Ovary (tissue), 9 donors: ENCODE measurements around the gene PRR36. TPM values are rescaled to one million over a fixed set of nuclear protein-coding genes. Genes with fewer than 3 reads are reported as not detected.
A peak's percentile ranks its signal among the peaks of the same experiment; 100 is the strongest.

ENCODE experiments used
- DNase-seq, 5 donors: peaks; one replicate each; pipeline ENCODE4 v3.0.0-alpha.2; 2019 to 2020
- H3K27ac ChIP-seq, 2 donors: fragments of 200-600 bp; one replicate each; pipeline versions ENCODE4 v1.5.1 to v1.8.0; 2019 to 2022
- H3K27me3 ChIP-seq: fragments of 200-600 bp; one replicate; pipeline ENCODE4 v1.8.0; 2022
- H3K36me3 ChIP-seq: fragments of 200-600 bp; sonication (generic); one replicate; pipeline ENCODE4 v1.5.1; 2019
- H3K4me1 ChIP-seq: one replicate; pipeline ENCODE4 v1.8.1; 2013; ENCODE audit warnings: mild to moderate bottlenecking, moderate library complexity; ENCODE audit not compliant: insufficient read depth
- H3K4me3 ChIP-seq: fragments of 200-600 bp; sonication (generic); one replicate; pipeline ENCODE4 v1.5.1; 2017
- H3K9me3 ChIP-seq, 2 donors: fragments of 200-600 bp in 1 of 2; sonication (generic) in 1 of 2; one replicate each; pipeline versions ENCODE4 v1.5.1 to v1.8.1; 2013 to 2019; ENCODE audit warnings: mild to moderate bottlenecking in 1 of 2, moderate library complexity in 1 of 2
- CTCF ChIP-seq, 3 donors: fragments of 450-650 bp in 2 of 3; fragments of 200-600 bp in 1 of 3; IDR thresholded peaks; one replicate each; pipeline versions ENCODE4 v1.5.1 to v1.8.0; 2016 to 2022; ENCODE audit warnings: antibody characterized with exemption in 3 of 3, mild to moderate bottlenecking in 1 of 3
- EP300 ChIP-seq: sonication (generic); formaldehyde crosslinking; IDR thresholded peaks from one replicate; pipeline ENCODE4 v1.6.1; 2017; ENCODE audit warnings: antibody characterized with exemption
- POLR2A ChIP-seq: fragments of 450-650 bp; IDR thresholded peaks from one replicate; pipeline ENCODE4 v1.6.1; 2017; ENCODE audit warnings: antibody characterized with exemption, mild to moderate bottlenecking, moderate library complexity
- WGBS, 3 donors: extraction: QIAGEN DNeasy Blood & Tissue Kit in 1 of 3; methylation state at CpG; one replicate each; pipeline versions ENCODE4 v1.1.5 to v1.1.7; 2013 to 2017; 5-methylcytosine and 5-hydroxymethylcytosine counted together
- intact Hi-C, 4 donors: fragments of 100-400 bp; cut with DNase I; formaldehyde crosslinking; loops; one replicate each; pipeline versions ENCODE4 v1.11.0 to v1.15.1; 2022 to 2023
- polyA plus RNA-seq, 2 donors: library from polyadenylated mRNA; stranded (reverse); fragments of 200-250 nt in 1 of 2; fragments of 350-450 nt in 1 of 2; fragmentation: Illumina TruSeq in 1 of 2; extraction: RNeasy Lipid Tissue Mini Kit (QIAGEN cat#74804) in 1 of 2; gene quantifications; one replicate each; pipeline ENCODE4 v1.2.3, GENCODE V29; 2013 to 2014
- total RNA-seq, 7 donors: library from RNA; depleted of rRNA in 2 of 7; stranded (reverse); fragments of >200 nt in 2 of 7; fragmentation: NEBNext Ultra II Directional in 3 of 7; extraction: Animal tissue kit (Norgen Biotek cat#: 25700) in 3 of 7; gene quantifications; one replicate each; pipeline versions ENCODE4 v1.1.0 to v1.2.4, GENCODE V29; 2016 to 2023
- donor health status: DM: no; HTN: no; CAD: no; lungs with moderate emphysema.
- donor health status: DM: no; HTN: no; CAD: no.
- donor health status: Bipolar disorder and iron deficiency.
- donor health status: DM: yes; HTN: yes; CAD: no.
- donor health status: DM: no; HTN: no; CAD: no.
- donor health status: DM: yes; HTN: yes; CAD: no.

Gene PRR36
- total and polyA plus RNA-seq, 9 donors: 0.05 to 2.2 (median 0.60) TPM

DNA sequence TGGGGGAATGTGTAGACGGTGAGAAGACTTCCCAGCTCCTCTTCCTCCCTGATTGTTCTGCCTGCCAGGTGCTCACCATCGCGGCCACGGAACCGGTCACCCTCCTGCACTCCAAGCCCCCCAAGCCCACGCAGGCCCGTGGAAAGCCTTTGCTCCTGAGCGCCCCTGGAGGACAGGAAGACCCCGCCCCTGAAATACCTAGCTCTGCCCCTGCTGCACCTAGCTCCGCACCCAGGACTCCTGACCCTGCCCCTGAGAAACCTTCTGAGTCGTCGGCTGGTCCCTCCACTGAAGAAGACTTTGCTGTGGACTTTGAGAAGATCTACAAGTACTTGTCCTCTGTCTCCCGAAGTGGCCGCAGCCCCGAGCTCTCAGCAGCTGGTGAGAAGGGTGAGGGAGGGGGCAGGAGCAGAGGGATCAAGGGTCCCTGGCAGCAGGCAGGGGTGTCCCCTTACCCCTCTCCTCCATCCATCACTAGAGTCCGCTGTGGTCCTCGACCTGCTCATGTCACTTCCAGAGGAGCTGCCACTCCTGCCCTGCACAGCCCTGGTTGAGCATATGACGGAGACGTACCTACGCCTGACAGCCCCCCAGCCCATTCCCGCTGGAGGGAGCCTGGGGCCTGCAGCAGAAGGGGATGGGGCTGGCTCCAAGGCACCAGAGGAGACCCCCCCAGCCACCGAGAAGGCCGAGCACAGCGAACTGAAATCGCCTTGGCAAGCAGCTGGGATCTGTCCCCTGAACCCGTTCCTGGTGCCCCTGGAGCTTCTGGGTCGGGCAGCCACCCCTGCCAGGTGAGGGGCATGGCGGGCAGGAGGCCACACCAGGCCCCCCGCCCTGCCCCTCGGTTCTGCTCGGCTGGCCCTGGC, 48.0 kb upstream of the PRR36 start:
- peaks cover 33% of the 10 kb centered on the region for H3K4me1 ChIP-seq
- intact Hi-C loops: no loop called here

DNA sequence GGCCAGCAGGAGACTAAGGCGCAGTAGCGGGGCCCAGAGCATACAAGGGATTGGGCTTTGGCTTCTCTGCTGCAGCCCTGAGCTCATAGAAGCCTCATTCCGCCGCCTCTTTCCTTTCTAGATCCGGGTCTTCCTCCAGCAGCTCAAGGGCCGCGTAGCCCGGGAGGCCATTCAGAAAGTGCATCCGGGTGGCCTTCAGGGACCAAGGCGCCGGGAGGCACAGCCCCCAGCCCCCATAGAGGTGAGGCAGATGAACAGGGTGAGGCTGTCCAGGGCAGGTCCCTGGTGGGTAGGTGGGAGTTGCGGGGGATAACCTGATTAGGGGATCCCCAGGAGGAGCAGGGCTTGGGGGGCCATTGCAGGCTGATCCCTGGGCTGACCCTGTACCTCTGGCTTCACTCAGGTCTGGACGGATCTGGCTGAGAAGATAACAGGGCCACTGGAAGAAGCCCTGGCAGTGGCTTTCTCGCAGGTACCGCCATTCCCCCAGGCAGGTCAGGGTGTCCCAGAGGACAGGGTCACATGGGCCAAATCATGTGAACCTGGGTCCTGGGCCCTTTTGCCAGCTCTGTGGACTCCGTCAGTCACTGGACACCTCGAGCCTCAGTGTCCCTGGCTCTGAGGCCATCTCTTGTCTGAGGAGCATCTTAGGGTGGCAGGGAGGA, 47.2 kb upstream of the PRR36 start:
- Histone ChIP-seq H3K27me3 (no peaks in the 10 kb centered on the region), H3K4me3 (peak overlapping the region; percentile 44), H3K9me3 (no peaks in the 10 kb centered on the region), H3K27ac (peak overlapping the region in 1 of 2 donors; percentile 60), H3K36me3 (no peaks in the 10 kb centered on the region), H3K4me1 (peaks cover 26% of the 10 kb centered on the region)
- TF ChIP-seq EP300 (no peak), POLR2A (no peak), CTCF (IDR thresholded peaks at IDR 0.05) (no peak)
- DNase-seq: peak in 2 of 5 donors; percentile 41 to 52
- 29 to 50% (median 33%) methylated on average over 12 to 17 of the region's 17 CpGs for WGBS, 3 donors
- intact Hi-C loops: no loop called here

More for the DNA sequence above, 48.0 kb upstream of the PRR36 start:
- Histone ChIP-seq H3K27me3 (no peaks in the 10 kb centered on the region), H3K36me3 (no peaks in the 10 kb centered on the region), H3K4me3 (no peak overlapping the region), H3K9me3 (no peaks in the 10 kb centered on the region), H3K27ac (no peak overlapping the region)
- peak in 3 of 5 donors; percentile 49 to 53 (median 52) for DNase-seq
- TF ChIP-seq CTCF (IDR thresholded peaks at IDR 0.05) (no peak), POLR2A (no peak), EP300 (no peak)
- WGBS, 3 donors: 81 to 90% (median 87%) methylated on average over 28 to 31 of the region's 31 CpGs

- TF ChIP-seq POLR2A (no peak), CTCF (IDR thresholded peaks at IDR 0.05) (no peak), EP300 (no peak)
- Histone ChIP-seq H3K9me3 (no peaks in the 10 kb centered on the region), H3K27me3 (peaks cover 3% of the 10 kb centered on the region), H3K27ac (peak overlapping the region in 1 of 2 donors; percentile 78), H3K4me3 (peak overlapping the region; percentile 96), H3K4me1 (peaks cover 28% of the 10 kb centered on the region), H3K36me3 (no peaks in the 10 kb centered on the region)
- 1 to 3% (median 2%) methylated on average over 50 to 62 of the region's 62 CpGs for WGBS, 3 donors
- intact Hi-C loops: no loop called here
- DNase-seq: peak; percentile 99 to 100 (median 100)
Observed at GRCh38 chr19:7920519-7921301, 46.5 kb upstream of the PRR36 start.
